MM.1S (cell line): ENCODE measurements around the gene FIBCD1.

Experiments
- EZH2 ChIP-seq: fragments of 300-600 bp; sonication (generic); optimal IDR thresholded peaks from 2 replicates; pipeline ENCODE3; 2017; ENCODE audit warnings: low read depth, mild to moderate bottlenecking, antibody characterized with exemption, low read length, mixed read lengths
- EZH2phosphoT487 ChIP-seq: fragments of 300-600 bp; sonication (generic); IDR thresholded peaks from 2 replicates; pipeline ENCODE4 v1.6.1; 2018; ENCODE audit warnings: antibody characterized with exemption, low read length
- TF ChIP-seq, protein P1 (sequence below): fragments of 300-600 bp; sonication (generic); IDR thresholded peaks from 2 replicates; pipeline ENCODE4 v1.5.1; 2016; ENCODE audit warnings: antibody characterized with exemption, low read length, mixed read lengths

- TF ChIP-seq, protein P1, sequence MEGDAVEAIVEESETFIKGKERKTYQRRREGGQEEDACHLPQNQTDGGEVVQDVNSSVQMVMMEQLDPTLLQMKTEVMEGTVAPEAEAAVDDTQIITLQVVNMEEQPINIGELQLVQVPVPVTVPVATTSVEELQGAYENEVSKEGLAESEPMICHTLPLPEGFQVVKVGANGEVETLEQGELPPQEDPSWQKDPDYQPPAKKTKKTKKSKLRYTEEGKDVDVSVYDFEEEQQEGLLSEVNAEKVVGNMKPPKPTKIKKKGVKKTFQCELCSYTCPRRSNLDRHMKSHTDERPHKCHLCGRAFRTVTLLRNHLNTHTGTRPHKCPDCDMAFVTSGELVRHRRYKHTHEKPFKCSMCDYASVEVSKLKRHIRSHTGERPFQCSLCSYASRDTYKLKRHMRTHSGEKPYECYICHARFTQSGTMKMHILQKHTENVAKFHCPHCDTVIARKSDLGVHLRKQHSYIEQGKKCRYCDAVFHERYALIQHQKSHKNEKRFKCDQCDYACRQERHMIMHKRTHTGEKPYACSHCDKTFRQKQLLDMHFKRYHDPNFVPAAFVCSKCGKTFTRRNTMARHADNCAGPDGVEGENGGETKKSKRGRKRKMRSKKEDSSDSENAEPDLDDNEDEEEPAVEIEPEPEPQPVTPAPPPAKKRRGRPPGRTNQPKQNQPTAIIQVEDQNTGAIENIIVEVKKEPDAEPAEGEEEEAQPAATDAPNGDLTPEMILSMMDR, result no peak
- no peak for TF ChIP-seq EZH2
- TF ChIP-seq EZH2phosphoT487, result no peak
Measured at GRCh38 chr9:130934246-130934645, 4.8 kb downstream of the FIBCD1 start.
